HepG2 (cell line): ENCODE measurements around the gene HOXC12. TPM values are rescaled to one million over a fixed set of nuclear protein-coding genes. Genes with fewer than 3 reads are reported as not detected.

Source experiments
- ATAC-seq: fragments of 200-7000 bp; cut with Tn5 transposase; 3 replicates; pipeline ENCODE4 v1.9.1; 2020; ENCODE audit warnings: mild to moderate bottlenecking, moderate library complexity
- BruUV-seq: library from RNA; stranded (reverse); fragments of 400-500 nt; replicated peaks from 2 replicates; lab custom pipeline; 2021; lab: Mats Ljungman, UMichigan
- CTCF ChIA-PET: fragments of 300-600 bp; formaldehyde crosslinking; extraction: SDS; loops from one replicate; lab custom pipeline; 2021; ENCODE audit warnings: low total read pairs, inconsistent platforms, low intra/inter-chr PET ratio; lab: Yijun Ruan, JAX
- POLR2A ChIA-PET: fragments of 350-600 bp; sonication (Branson Sonifier 250); formaldehyde crosslinking; loops from one replicate; lab custom pipeline; 2020; ENCODE audit warnings: antibody characterized with exemption, inconsistent platforms; lab: Yijun Ruan, JAX
- DNase-seq: peaks from one replicate; pipeline ENCODE4 v3.0.0-alpha.2; 2015; ENCODE audit warnings: low spot score
- FAIRE-seq: peaks from 3 replicates; lab custom pipeline; 2011; peaks lifted over from hg19 to GRCh38; lab: Jason Lieb, UNC
- H2AFZ ChIP-seq: one replicate; pipeline ENCODE4 v1.6.1; 2011; ENCODE audit warnings: low read length, inconsistent platforms
- H3K27ac ChIP-seq: fragments of 300-600 bp; 3 replicates; pipeline ENCODE4 v1.8.0; 2011; ENCODE audit warnings: mixed run types, mild to moderate bottlenecking, mixed read lengths, low read length, inconsistent platforms; ENCODE audit not compliant: insufficient read depth; ENCODE audit errors: extremely low read length
- H3K27me3 ChIP-seq, 2 experiments: fragments of 200-600 bp in 1 of 2; 2 replicates in 1 of 2; 3 replicates in 1 of 2; pipeline versions ENCODE4 v1.6.0 to v1.8.0; 2011; ENCODE audit warnings: low read length in 2 of 2, mild to moderate bottlenecking in 2 of 2, moderate library complexity in 2 of 2, inconsistent platforms in 1 of 2; ENCODE audit not compliant: insufficient read depth in 2 of 2, control insufficient read depth in 1 of 2
- H3K36me3 ChIP-seq, 2 experiments: fragments of 200-600 bp in 1 of 2; replicated peaks in 1 of 2; 2 replicates in 1 of 2; 3 replicates in 1 of 2; pipeline versions ENCODE4 v1.5.1 to v1.8.0; 2011; ENCODE audit warnings: low read length in 2 of 2, inconsistent platforms in 1 of 2; ENCODE audit not compliant: insufficient read depth in 2 of 2, control insufficient read depth in 1 of 2
- H3K4me1 ChIP-seq: 2 replicates; pipeline ENCODE4 v1.5.1; 2012; ENCODE audit warnings: low read length, inconsistent platforms; ENCODE audit not compliant: insufficient read depth
- H3K4me2 ChIP-seq: 2 replicates; pipeline ENCODE4 v1.6.0; 2011; ENCODE audit warnings: low read depth, low read length, inconsistent platforms
- H3K4me3 ChIP-seq, 3 experiments: fragments of 200-600 bp in 1 of 3; sonication (generic), shearing (Covaris generic) in 1 of 3; replicated peaks in 1 of 3; 2 replicates each; pipeline ENCODE4 v1.5.1; 2011 to 2016; ENCODE audit warnings: low read length in 3 of 3, inconsistent platforms in 2 of 3, low read depth in 2 of 3, mild to moderate bottlenecking in 2 of 3, control low read depth in 1 of 3, mixed read lengths in 1 of 3; ENCODE audit not compliant: insufficient read depth in 1 of 3
- H3K79me2 ChIP-seq: one replicate; pipeline ENCODE4 v1.6.1; 2011; ENCODE audit warnings: low read length, inconsistent platforms; ENCODE audit not compliant: insufficient read depth
- H3K9ac ChIP-seq: 2 replicates; pipeline ENCODE4 v1.6.0; 2011; ENCODE audit warnings: mild to moderate bottlenecking, low read depth, low read length, inconsistent platforms; ENCODE audit not compliant: insufficient read depth
- H3K9me3 ChIP-seq: 2 replicates; pipeline ENCODE4 v1.5.1; 2012; ENCODE audit warnings: mild to moderate bottlenecking, low read length
- H4K20me1 ChIP-seq: 2 replicates; pipeline ENCODE4 v1.6.0; 2011; ENCODE audit warnings: inconsistent platforms, mild to moderate bottlenecking, low read length, moderate library complexity; ENCODE audit not compliant: insufficient read depth
- ARNTL ChIP-seq: sonication (generic); formaldehyde crosslinking; IDR thresholded peaks from 2 replicates; pipeline ENCODE4 v1.4.0; 2020; ENCODE audit warnings: mild to moderate bottlenecking, missing genetic modification reagents
- BHLHE40 ChIP-seq: IDR thresholded peaks from 2 replicates; pipeline ENCODE4 v1.6.1; 2011; ENCODE audit warnings: low read length, improper control_type of control experiment
- CHD2 ChIP-seq: IDR thresholded peaks from 2 replicates; pipeline ENCODE4 v1.6.1; 2011; ENCODE audit warnings: low read depth, low read length, improper control_type of control experiment
- HNRNPLL ChIP-seq: fragments of 200-400 bp; formaldehyde crosslinking; IDR thresholded peaks from 2 replicates; pipeline ENCODE4 v1.6.1; 2017; ENCODE audit warnings: mild to moderate bottlenecking, low read depth, low read length; ENCODE audit not compliant: poor library complexity, severe bottlenecking
- MYC ChIP-seq: sonication (generic); formaldehyde crosslinking; IDR thresholded peaks from 2 replicates; pipeline ENCODE4 v1.9.0; 2021; ENCODE audit warnings: missing genetic modification reagents, borderline replicate concordance
- RAD51 ChIP-seq: fragments of 450-650 bp; IDR thresholded peaks from 2 replicates; pipeline ENCODE4 v1.6.1; 2016; ENCODE audit warnings: borderline replicate concordance
- RXRA ChIP-seq: sonication (generic); formaldehyde crosslinking; IDR thresholded peaks from 2 replicates; pipeline ENCODE4 v1.5.1; 2020; ENCODE audit warnings: missing genetic modification reagents
- ZFYVE20 ChIP-seq: sonication (generic); formaldehyde crosslinking; IDR thresholded peaks from 2 replicates; pipeline ENCODE4 v1.8.0; 2023; ENCODE audit warnings: low read depth, mild to moderate bottlenecking, moderate library complexity, missing genetic modification reagents, borderline replicate concordance
- ZNF441 ChIP-seq: sonication (generic); formaldehyde crosslinking; IDR thresholded peaks from 2 replicates; pipeline ENCODE4 v1.7.0; 2021; ENCODE audit warnings: missing genetic modification reagents, borderline replicate concordance
- ZNF746 ChIP-seq: sonication (generic); formaldehyde crosslinking; IDR thresholded peaks from 2 replicates; pipeline ENCODE4 v1.8.0; 2022; ENCODE audit warnings: mild to moderate bottlenecking, missing genetic modification reagents
- WGBS: methylation state at CpG from one replicate; pipeline ENCODE4 v1.1.6; 2017; ENCODE audit warnings: low lambda C conversion rate; 5-methylcytosine and 5-hydroxymethylcytosine counted together
- in situ Hi-C: cut with HindIII; loops from 2 replicates; pipeline ENCODE4 v1.10.0; 2017; ENCODE audit warnings: low pct_unique_long_range_greater_than_20kb; ENCODE audit not compliant: extremely low pct_ligation_motif_present
- intact Hi-C: fragments of 100-400 bp; cut with micrococcal nuclease; formaldehyde crosslinking; loops from one replicate; pipeline ENCODE4 v1.10.0; 2022; ENCODE audit not compliant: unreplicated experiment
- polyA plus RNA-seq, 8 experiments: library from polyadenylated mRNA; depleted of rRNA in 3 of 8; stranded (reverse) in 7 of 8; unstranded in 1 of 8; fragments of >200 nt; fragmentation: Illumina TruSeq in 4 of 8; extraction: Trizol in 4 of 8; gene quantifications; 2 replicates each; pipeline versions ENCODE4 v1.2.1 to v1.2.3, GENCODE V29; 2011 to 2016; ENCODE audit warnings: low read depth in 4 of 8, missing spikeins in 1 of 8, mixed read lengths in 1 of 8; ENCODE audit not compliant: insufficient read depth in 1 of 8
- total RNA-seq, 5 experiments: library from RNA; depleted of rRNA; stranded (reverse); fragments of >200 nt; fragmentation: Illumina TruSeq; extraction: Trizol; gene quantifications; 2 replicates each; pipeline ENCODE4 v1.2.3, GENCODE V29; 2016; ENCODE audit warnings: low read depth in 1 of 5
- TF ChIP-seq, protein P1 (sequence below): IDR thresholded peaks from 2 replicates; pipeline ENCODE4 v1.6.1; 2016; ENCODE audit warnings: missing compliant biosample characterization, missing genetic modification reagents, borderline replicate concordance
- TF ChIP-seq, protein P2 (sequence below): sonication (generic); formaldehyde crosslinking; IDR thresholded peaks from 2 replicates; pipeline ENCODE4 v1.4.0; 2020; ENCODE audit warnings: mild to moderate bottlenecking, missing genetic modification reagents
- TF ChIP-seq, protein P3 (sequence below), 2 experiments: sonication (generic) in 1 of 2; formaldehyde crosslinking in 1 of 2; IDR thresholded peaks; 2 replicates each; pipeline versions ENCODE4 v1.5.1 to v1.6.1; 2011 to 2020; ENCODE audit warnings: borderline replicate concordance in 1 of 2, low read depth in 1 of 2, low read length in 1 of 2, mild to moderate bottlenecking in 1 of 2, missing genetic modification reagents in 1 of 2, moderate library complexity in 1 of 2
- TF ChIP-seq, protein P4 (sequence below): fragments of 450-650 bp; IDR thresholded peaks from 2 replicates; pipeline ENCODE4 v1.6.1; 2016

Gene HOXC12
- total and polyA plus RNA-seq, 2 of the 13 experiments (the other 11 are each of a cell fraction or from before 2014, with no cell fraction given), result not detected

DNA sequence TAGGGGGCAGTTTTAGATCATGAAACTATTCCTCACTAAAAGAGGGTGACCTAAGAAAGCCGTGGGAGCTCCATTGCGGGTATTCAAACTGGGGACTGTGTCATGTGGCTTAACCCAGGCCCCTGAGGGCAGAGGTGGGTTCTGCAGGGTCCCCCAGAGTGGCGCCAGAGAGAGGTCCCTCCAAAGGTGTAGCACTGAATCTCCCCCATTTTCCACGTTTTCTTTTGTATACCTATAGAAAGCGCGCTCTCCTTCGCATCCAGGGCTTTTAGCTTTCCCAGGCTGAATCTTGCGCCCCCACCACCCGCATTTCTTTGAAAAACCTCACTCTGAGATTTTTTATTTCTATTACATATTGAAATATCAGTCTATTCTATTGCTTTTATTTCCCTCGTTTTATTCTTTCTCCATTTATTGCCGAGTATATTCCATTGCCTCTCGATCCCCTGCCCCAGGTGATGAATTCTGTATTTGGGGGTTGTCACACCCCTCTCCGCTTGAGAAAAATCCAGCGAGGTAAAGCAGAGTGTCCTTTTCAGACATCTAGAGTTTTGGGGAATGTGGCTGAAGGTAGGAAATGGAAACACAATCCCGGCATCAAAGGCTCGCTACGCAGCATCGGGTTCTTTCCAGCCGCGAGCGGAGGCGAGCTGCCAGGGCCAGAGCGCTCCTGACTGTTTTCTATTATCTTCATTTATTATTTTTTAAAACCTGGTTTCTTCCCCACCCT lies 16.9 kb upstream of the HOXC12 start (continued):
- TF ChIP-seq, protein P1, sequence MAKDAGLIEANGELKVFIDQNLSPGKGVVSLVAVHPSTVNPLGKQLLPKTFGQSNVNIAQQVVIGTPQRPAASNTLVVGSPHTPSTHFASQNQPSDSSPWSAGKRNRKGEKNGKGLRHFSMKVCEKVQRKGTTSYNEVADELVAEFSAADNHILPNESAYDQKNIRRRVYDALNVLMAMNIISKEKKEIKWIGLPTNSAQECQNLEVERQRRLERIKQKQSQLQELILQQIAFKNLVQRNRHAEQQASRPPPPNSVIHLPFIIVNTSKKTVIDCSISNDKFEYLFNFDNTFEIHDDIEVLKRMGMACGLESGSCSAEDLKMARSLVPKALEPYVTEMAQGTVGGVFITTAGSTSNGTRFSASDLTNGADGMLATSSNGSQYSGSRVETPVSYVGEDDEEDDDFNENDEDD (CRISPR knock-in tag), result no peak
- TF ChIP-seq, protein P2, sequence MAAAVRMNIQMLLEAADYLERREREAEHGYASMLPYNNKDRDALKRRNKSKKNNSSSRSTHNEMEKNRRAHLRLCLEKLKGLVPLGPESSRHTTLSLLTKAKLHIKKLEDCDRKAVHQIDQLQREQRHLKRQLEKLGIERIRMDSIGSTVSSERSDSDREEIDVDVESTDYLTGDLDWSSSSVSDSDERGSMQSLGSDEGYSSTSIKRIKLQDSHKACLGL, result no peak
- no peak for TF ChIP-seq ARNTL (CRISPR knock-in tag)

DNA sequence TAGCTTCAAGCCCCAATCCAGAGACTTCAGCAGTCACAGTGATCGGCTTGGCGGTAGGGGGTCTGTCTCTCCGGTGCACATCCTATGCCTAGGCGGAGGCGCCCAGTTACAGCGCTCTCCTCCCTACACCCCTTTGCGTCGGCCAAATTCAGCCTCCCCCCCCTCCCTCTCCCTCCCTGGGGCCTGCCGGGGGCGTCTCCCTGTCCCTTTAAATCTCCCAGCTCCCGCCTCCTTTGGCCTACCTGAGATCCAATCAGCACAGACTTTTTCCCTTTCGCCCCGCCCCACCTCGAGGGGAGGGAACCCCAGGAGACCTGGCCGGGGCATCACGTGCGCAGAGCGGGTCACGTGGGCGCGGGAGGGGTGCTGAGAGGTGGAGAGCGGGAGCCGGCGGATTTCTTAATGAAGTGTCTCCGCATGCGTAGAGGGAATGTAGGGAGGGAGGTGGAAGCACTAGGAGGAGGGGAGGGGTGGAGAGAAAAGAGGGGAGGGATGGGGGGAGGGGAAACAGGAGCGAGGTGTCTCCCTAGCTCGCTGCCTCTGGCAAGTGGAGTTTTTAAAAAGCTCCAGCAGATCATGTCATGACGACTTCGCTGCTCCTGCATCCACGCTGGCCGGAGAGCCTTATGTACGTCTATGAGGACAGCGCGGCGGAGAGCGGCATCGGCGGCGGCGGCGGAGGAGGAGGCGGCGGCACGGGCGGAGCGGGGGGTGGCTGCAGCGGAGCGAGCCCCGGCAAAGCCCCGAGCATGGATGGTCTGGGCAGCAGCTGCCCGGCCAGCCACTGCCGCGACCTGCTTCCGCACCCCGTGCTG lies 16.2 kb upstream of the HOXC12 start, which contains the start of gene HOXC13:
Gene HOXC13 (plus strand): TSS at position 506 of the 815 bp plus-strand sequence. CDS start 76 bp downstream, at position 582.
- Histone ChIP-seq H3K27me3 (peaks cover 7 to 87% of the 10 kb centered on the region in 2 experiments; a peak in 4 of 5 replicates), H3K36me3 (no peaks in the 10 kb centered on the region), H3K79me2 (no peaks in the 10 kb centered on the region), H3K27ac (no peak within 1 kb of the TSS), H4K20me1 (no peaks in the 10 kb centered on the region), H3K9me3 (no peaks in the 10 kb centered on the region), H3K4me3 (no peak within 1 kb of the TSS), H3K4me2 (peak within 1 kb of the TSS; percentile 36; the same call in 1 of the 2 replicates), H2AFZ (no peak within 1 kb of the TSS), H3K4me1 (no peaks in the 10 kb centered on the region), H3K9ac (no peak within 1 kb of the TSS)
- in situ Hi-C loops (loop anchor here (25.0 kb wide), 1 partner anchor 151 kb away; no protein-coding TSS in a partner anchor), intact Hi-C loops (no loop called here)
- WGBS, result 48% methylated on average over 42 of the region's 56 CpGs
- CTCF ChIA-PET, result no interaction called here
- BruUV-seq, result no TSS peak
- POLR2A ChIA-PET, result no interaction called here
- FAIRE-seq (no peak), ATAC-seq (peak; percentile 23; the same call in 1 of the 3 replicates), DNase-seq (peak; percentile 33)
- TF ChIP-seq HNRNPLL (no peak), BHLHE40 (peak; percentile 36), RXRA (CRISPR knock-in tag) (no peak), ZNF441 (CRISPR knock-in tag) (no peak), ZNF746 (CRISPR knock-in tag) (no peak), MYC (no peak), RAD51 (peak; percentile 72), ZFYVE20 (no peak), CHD2 (no peak)
- TF ChIP-seq, protein P3, sequence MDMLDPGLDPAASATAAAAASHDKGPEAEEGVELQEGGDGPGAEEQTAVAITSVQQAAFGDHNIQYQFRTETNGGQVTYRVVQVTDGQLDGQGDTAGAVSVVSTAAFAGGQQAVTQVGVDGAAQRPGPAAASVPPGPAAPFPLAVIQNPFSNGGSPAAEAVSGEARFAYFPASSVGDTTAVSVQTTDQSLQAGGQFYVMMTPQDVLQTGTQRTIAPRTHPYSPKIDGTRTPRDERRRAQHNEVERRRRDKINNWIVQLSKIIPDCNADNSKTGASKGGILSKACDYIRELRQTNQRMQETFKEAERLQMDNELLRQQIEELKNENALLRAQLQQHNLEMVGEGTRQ (IDR thresholded peaks at IDR 0.05; ENCODE audit: low read depth, low read length), result peak; percentile 88
- TF ChIP-seq, protein P3 (CRISPR knock-in tag; IDR thresholded peaks at IDR 0.05; ENCODE audit: borderline replicate concordance), result peak; percentile 71; the same call in 1 of the 2 replicates
- TF ChIP-seq, protein P4, sequence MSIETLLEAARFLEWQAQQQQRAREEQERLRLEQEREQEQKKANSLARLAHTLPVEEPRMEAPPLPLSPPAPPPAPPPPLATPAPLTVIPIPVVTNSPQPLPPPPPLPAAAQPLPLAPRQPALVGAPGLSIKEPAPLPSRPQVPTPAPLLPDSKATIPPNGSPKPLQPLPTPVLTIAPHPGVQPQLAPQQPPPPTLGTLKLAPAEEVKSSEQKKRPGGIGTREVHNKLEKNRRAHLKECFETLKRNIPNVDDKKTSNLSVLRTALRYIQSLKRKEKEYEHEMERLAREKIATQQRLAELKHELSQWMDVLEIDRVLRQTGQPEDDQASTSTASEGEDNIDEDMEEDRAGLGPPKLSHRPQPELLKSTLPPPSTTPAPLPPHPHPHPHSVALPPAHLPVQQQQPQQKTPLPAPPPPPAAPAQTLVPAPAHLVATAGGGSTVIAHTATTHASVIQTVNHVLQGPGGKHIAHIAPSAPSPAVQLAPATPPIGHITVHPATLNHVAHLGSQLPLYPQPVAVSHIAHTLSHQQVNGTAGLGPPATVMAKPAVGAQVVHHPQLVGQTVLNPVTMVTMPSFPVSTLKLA, result peak; percentile 23; the same call in 1 of the 2 replicates
